HPDE6-E6E7 (cell line): ENCODE data around the gene TRAPPC8.

ENCODE experiments used
- DNase-seq: peaks from one replicate; pipeline ENCODE4 v3.0.0; 2011; ENCODE audit warnings: missing footprints; ENCODE audit errors: extremely low spot score

TRAPPC8 gene

GRCh38 chr18:31792580-31792911 is 150.4 kb downstream of the TRAPPC8 start:
- DNase-seq: no peak

GRCh38 chr18:31791817-31792579 is 150.9 kb downstream of the TRAPPC8 start:
- no peak for DNase-seq

- DNase-seq: no peak
Observed at GRCh38 chr18:31789409-31789808, 153.5 kb downstream of the TRAPPC8 start.

GRCh38 chr18:31783059-31783458 is 159.9 kb downstream of the TRAPPC8 start:
- DNase-seq: no peak
